HepG2 (cell line): ENCODE measurements around the gene SLC22A14. TPM values are rescaled to one million over a fixed set of nuclear protein-coding genes. Genes with fewer than 3 reads are reported as not detected.

Experiments
- AKAP8 ChIP-seq: sonication (generic); formaldehyde crosslinking; IDR thresholded peaks from 2 replicates; pipeline ENCODE4 v1.5.1; 2020; ENCODE audit warnings: mild to moderate bottlenecking, missing genetic modification reagents
- EED ChIP-seq: sonication (generic); formaldehyde crosslinking; IDR thresholded peaks from 2 replicates; pipeline ENCODE4 v1.5.0; 2020; ENCODE audit warnings: mild to moderate bottlenecking, missing genetic modification reagents
- HOXA7 ChIP-seq: sonication (generic); formaldehyde crosslinking; IDR thresholded peaks from 2 replicates; pipeline ENCODE4 v1.8.1; 2022; ENCODE audit warnings: mild to moderate bottlenecking, missing genetic modification reagents, moderate library complexity
- IRF9 ChIP-seq: sonication (generic); formaldehyde crosslinking; IDR thresholded peaks from 2 replicates; pipeline ENCODE4 v1.8.0; 2022; ENCODE audit warnings: missing genetic modification reagents, mild to moderate bottlenecking, borderline replicate concordance
- JUN ChIP-seq: sonication (generic); formaldehyde crosslinking; IDR thresholded peaks from 2 replicates; pipeline ENCODE4 v1.4.0; 2020; ENCODE audit warnings: mild to moderate bottlenecking, missing genetic modification reagents
- KDM3A ChIP-seq: IDR thresholded peaks from 2 replicates; pipeline ENCODE4 v1.6.1; 2018; ENCODE audit warnings: low read depth, missing compliant biosample characterization
- NFRKB ChIP-seq: fragments of 450-650 bp; IDR thresholded peaks from 2 replicates; pipeline ENCODE4 v1.6.1; 2017
- RFX3 ChIP-seq: IDR thresholded peaks from 2 replicates; pipeline ENCODE4 v1.6.1; 2016; ENCODE audit warnings: missing biosample characterization, missing genetic modification reagents
- UBTF ChIP-seq: sonication (generic); formaldehyde crosslinking; IDR thresholded peaks from 2 replicates; pipeline ENCODE4 v1.4.0; 2020; ENCODE audit warnings: mild to moderate bottlenecking, missing genetic modification reagents
- ZBTB38 ChIP-seq: sonication (generic); formaldehyde crosslinking; IDR thresholded peaks from 2 replicates; pipeline ENCODE4 v1.5.1; 2020; ENCODE audit warnings: mild to moderate bottlenecking, missing genetic modification reagents
- ZMYM2 ChIP-seq: sonication (generic); formaldehyde crosslinking; IDR thresholded peaks from 2 replicates; pipeline ENCODE4 v1.8.0; 2022; ENCODE audit warnings: mild to moderate bottlenecking, missing genetic modification reagents
- ZNF317 ChIP-seq: sonication (generic); formaldehyde crosslinking; IDR thresholded peaks from 2 replicates; pipeline ENCODE4 v1.5.0; 2020; ENCODE audit warnings: mild to moderate bottlenecking, missing genetic modification reagents
- ZNF318 ChIP-seq: sonication (generic); formaldehyde crosslinking; IDR thresholded peaks from 2 replicates; pipeline ENCODE4 v1.4.0; 2020; ENCODE audit warnings: mild to moderate bottlenecking, missing genetic modification reagents
- ZNF512 ChIP-seq: sonication (generic); formaldehyde crosslinking; IDR thresholded peaks from 2 replicates; pipeline ENCODE4 v1.4.0; 2020; ENCODE audit warnings: mild to moderate bottlenecking, missing genetic modification reagents
- ZNF556 ChIP-seq: sonication (generic); formaldehyde crosslinking; IDR thresholded peaks from 2 replicates; pipeline ENCODE4 v1.4.0; 2020; ENCODE audit warnings: mild to moderate bottlenecking, missing genetic modification reagents, borderline replicate concordance
- ZNF605 ChIP-seq: sonication (generic); formaldehyde crosslinking; IDR thresholded peaks from 2 replicates; pipeline ENCODE4 v1.8.0; 2022; ENCODE audit warnings: mild to moderate bottlenecking, missing genetic modification reagents
- polyA plus RNA-seq, 8 experiments: library from polyadenylated mRNA; depleted of rRNA in 3 of 8; stranded (reverse) in 7 of 8; unstranded in 1 of 8; fragments of >200 nt; fragmentation: Illumina TruSeq in 4 of 8; extraction: Trizol in 4 of 8; gene quantifications; 2 replicates each; pipeline versions ENCODE4 v1.2.1 to v1.2.3, GENCODE V29; 2011 to 2016; ENCODE audit warnings: low read depth in 4 of 8, missing spikeins in 1 of 8, mixed read lengths in 1 of 8; ENCODE audit not compliant: insufficient read depth in 1 of 8
- total RNA-seq, 5 experiments: library from RNA; depleted of rRNA; stranded (reverse); fragments of >200 nt; fragmentation: Illumina TruSeq; extraction: Trizol; gene quantifications; 2 replicates each; pipeline ENCODE4 v1.2.3, GENCODE V29; 2016; ENCODE audit warnings: low read depth in 1 of 5

SLC22A14 gene
- total and polyA plus RNA-seq, 2 of the 13 experiments (the other 11 are each of a cell fraction or from before 2014, with no cell fraction given) = 0.03 TPM; not detected in 1

- TF ChIP-seq ZNF318 (CRISPR knock-in tag) = no peak
- TF ChIP-seq AKAP8 (CRISPR knock-in tag) = no peak
- no peak for TF ChIP-seq ZNF512 (CRISPR knock-in tag)
- TF ChIP-seq ZBTB38 (CRISPR knock-in tag) = no peak; the same call in 1 of the 2 replicates
- TF ChIP-seq JUN (CRISPR knock-in tag) = 0 out of 2 replicates have a peak, but pooled peaks have one; percentile 16
- no peak for TF ChIP-seq IRF9
- no peak for TF ChIP-seq ZNF317
- TF ChIP-seq UBTF = no peak
- no peak for TF ChIP-seq ZMYM2 (CRISPR knock-in tag)
- 0 out of 2 replicates have a peak, but pooled peaks have one; percentile 42 for TF ChIP-seq NFRKB
- no peak for TF ChIP-seq RFX3
- TF ChIP-seq ZNF605 (CRISPR knock-in tag) = no peak; the same call in 1 of the 2 replicates
- no peak for TF ChIP-seq ZNF556 (CRISPR knock-in tag)
- no peak for TF ChIP-seq EED (CRISPR knock-in tag)
- no peak for TF ChIP-seq KDM3A (CRISPR knock-in tag)
- no peak for TF ChIP-seq HOXA7 (CRISPR knock-in tag)
Measured at GRCh38 chr3:38347421-38348200, 65.5 kb downstream of the SLC22A14 start (continued).
